HCT116 (cell line): ENCODE measurements around the gene ELMO2.

Experiments
- ATF3 ChIP-seq: IDR thresholded peaks from 2 replicates; pipeline ENCODE4 v1.6.1; 2012
- CTCF ChIP-seq, 3 experiments: fragments of 200-600 bp in 1 of 3; sonication (generic) in 1 of 3; IDR thresholded peaks in 2 of 3; conservative IDR thresholded peaks in 1 of 3; 2 replicates each; pipeline ENCODE4 v1.5.1; 2012 to 2017; ENCODE audit warnings: low read depth in 2 of 3, low read length in 2 of 3, antibody characterized with exemption in 1 of 3, borderline replicate concordance in 1 of 3, control low read depth in 1 of 3, mild to moderate bottlenecking in 1 of 3, mixed read lengths in 1 of 3, mixed run types in 1 of 3, moderate library complexity in 1 of 3; ENCODE audit not compliant: insufficient read depth in 1 of 3
- ELF1 ChIP-seq: IDR thresholded peaks from 2 replicates; pipeline ENCODE4 v1.6.1; 2012; ENCODE audit warnings: low read depth, borderline replicate concordance
- EZH2 ChIP-seq: fragments of 200-600 bp; sonication (generic); IDR thresholded peaks from 2 replicates; pipeline ENCODE4 v1.6.1; 2017; ENCODE audit warnings: antibody characterized with exemption, mixed run types
- EZH2phosphoT487 ChIP-seq: fragments of 200-600 bp; IDR thresholded peaks from 2 replicates; pipeline ENCODE4 v1.6.1; 2018; ENCODE audit warnings: antibody characterized with exemption, borderline replicate concordance
- MAX ChIP-seq: IDR thresholded peaks from 2 replicates; pipeline ENCODE4 v1.6.1; 2012
- POLR2A ChIP-seq: IDR thresholded peaks from 2 replicates; pipeline ENCODE4 v1.7.0; 2011; ENCODE audit warnings: borderline replicate concordance; ENCODE audit not compliant: insufficient read depth, insufficient read length; ENCODE audit errors: extremely low read depth
- POLR2AphosphoS5 ChIP-seq: IDR thresholded peaks from 2 replicates; pipeline ENCODE4 v1.6.1; 2011; ENCODE audit warnings: mild to moderate bottlenecking, low read depth, low read length, moderate library complexity
- RAD21 ChIP-seq: IDR thresholded peaks from 2 replicates; pipeline ENCODE4 v1.6.1; 2012; ENCODE audit warnings: low read depth, mild to moderate bottlenecking
- SIN3A ChIP-seq: IDR thresholded peaks from 2 replicates; pipeline ENCODE4 v1.6.1; 2012; ENCODE audit warnings: low read depth
- SRF ChIP-seq: IDR thresholded peaks from 2 replicates; pipeline ENCODE4 v1.6.1; 2012; ENCODE audit warnings: low read depth
- TCF7L2 ChIP-seq: IDR thresholded peaks from 2 replicates; pipeline ENCODE4 v1.7.0; 2011; ENCODE audit warnings: borderline replicate concordance, inconsistent platforms; ENCODE audit not compliant: insufficient read depth, insufficient read length; ENCODE audit errors: extremely low read depth
- ZBTB33 ChIP-seq: IDR thresholded peaks from 2 replicates; pipeline ENCODE4 v1.6.1; 2011; ENCODE audit warnings: mild to moderate bottlenecking, low read length, moderate library complexity; ENCODE audit not compliant: insufficient replicate concordance; ENCODE audit errors: extremely low read depth
- ZNF274 ChIP-seq: fragments of 200-500 bp; sonication (Bioruptor generic); IDR thresholded peaks from 2 replicates; pipeline ENCODE4 v1.6.1; 2014; ENCODE audit warnings: mild to moderate bottlenecking, low read depth, low read length, inconsistent platforms

DNA sequence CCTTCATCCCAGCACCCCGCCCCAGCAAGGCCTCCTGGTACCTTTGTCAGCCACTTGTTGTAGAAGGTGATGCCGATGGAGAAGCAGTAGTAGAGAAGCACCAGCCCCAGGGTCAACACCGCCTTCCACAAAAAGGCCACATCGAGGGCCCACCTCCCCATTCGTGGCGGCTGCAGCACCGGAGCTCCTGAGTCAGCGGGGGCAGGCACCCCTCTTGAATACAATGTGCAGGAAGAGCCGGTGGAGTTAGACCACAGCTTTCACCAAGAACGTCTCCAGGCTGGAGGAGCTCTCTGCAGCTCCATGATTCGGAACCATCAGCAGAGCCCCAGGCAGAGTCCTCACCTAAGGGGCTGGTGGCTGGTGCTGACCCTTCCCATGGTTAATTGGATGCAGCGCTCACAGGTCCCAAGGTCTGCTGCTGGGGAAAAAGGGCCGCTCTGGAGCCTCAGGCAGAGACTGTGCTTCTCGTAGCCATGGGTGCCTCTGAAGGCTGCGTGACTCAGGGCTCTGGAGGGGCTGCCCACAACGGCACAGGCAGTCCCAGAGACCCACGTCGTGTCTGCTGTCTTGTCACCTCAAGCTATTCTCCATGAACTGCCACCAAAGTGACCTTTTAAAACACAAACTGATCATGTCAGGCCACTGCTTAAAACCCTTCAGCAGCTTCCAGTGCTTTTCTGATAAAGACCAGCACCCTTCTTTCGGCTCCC lies 47.9 kb downstream of the ELMO2 start:
- no peak for TF ChIP-seq POLR2A
- no peak for TF ChIP-seq CTCF (IDR thresholded peaks at IDR 0.05 in 2 of 3, conservative IDR thresholded peaks at IDR 0.05 in 1 of 3; ENCODE audit: borderline replicate concordance in 1 of 3, insufficient read depth in 1 of 3, low read depth in 2 of 3, low read length in 2 of 3)
- no peak for TF ChIP-seq RAD21
- no peak for TF ChIP-seq SRF
- no peak for TF ChIP-seq TCF7L2
- TF ChIP-seq EZH2phosphoT487 = no peak
- TF ChIP-seq POLR2AphosphoS5 = no peak
- TF ChIP-seq EZH2 = no peak
- no peak for TF ChIP-seq MAX
- TF ChIP-seq ZNF274 = no peak
- TF ChIP-seq ZBTB33 = no peak
- TF ChIP-seq ATF3 = no peak
- TF ChIP-seq ELF1 = no peak
- TF ChIP-seq SIN3A = no peak
